T-helper 2 cell (primary cell): Measurements from ENCODE around the gene ADARB2.

ENCODE experiments used
- DNase-seq, 5 experiments: peaks; one replicate each; pipeline versions ENCODE4 v3.0.0 to v3.0.0-alpha.2; 2012 to 2022

The ADARB2 gene

GRCh38 chr10:1515780-1516491 is 221.4 kb downstream of the ADARB2 start:
- no peak for DNase-seq

- DNase-seq: no peak
Measured at GRCh38 chr10:1515121-1515779, 222.1 kb downstream of the ADARB2 start.

GRCh38 chr10:1514681-1515080 is 222.6 kb downstream of the ADARB2 start:
- no peak for DNase-seq

GRCh38 chr10:1513221-1513620 is 224.1 kb downstream of the ADARB2 start:
- DNase-seq: no peak

- DNase-seq: no peak
Measured at GRCh38 chr10:1509011-1509530, 228.3 kb downstream of the ADARB2 start.

- no peak for DNase-seq
Measured at GRCh38 chr10:1508096-1508495, 229.2 kb downstream of the ADARB2 start.

GRCh38 chr10:1507436-1507835 is 229.9 kb downstream of the ADARB2 start:
- no peak for DNase-seq

- no peak for DNase-seq
Measured at GRCh38 chr10:1504940-1505339, 232.4 kb downstream of the ADARB2 start.

- DNase-seq: no peak
Measured at GRCh38 chr10:1504286-1504685, 233.0 kb downstream of the ADARB2 start.

- DNase-seq: no peak
Measured at GRCh38 chr10:1502451-1502850, 234.9 kb downstream of the ADARB2 start.

- DNase-seq: no peak
Measured at GRCh38 chr10:1499359-1499957, 237.9 kb downstream of the ADARB2 start.

- no peak for DNase-seq
Measured at GRCh38 chr10:1498746-1499358, 238.5 kb downstream of the ADARB2 start.

GRCh38 chr10:1495915-1496517 is 241.3 kb downstream of the ADARB2 start:
- no peak for DNase-seq

- DNase-seq: no peak
Measured at GRCh38 chr10:1492641-1493040, 244.7 kb downstream of the ADARB2 start.

GRCh38 chr10:1491901-1492300 is 245.4 kb downstream of the ADARB2 start:
- DNase-seq: no peak

- DNase-seq: no peak
Measured at GRCh38 chr10:1489801-1490200, 247.5 kb downstream of the ADARB2 start.

GRCh38 chr10:1488970-1489548 is 248.3 kb downstream of the ADARB2 start:
- DNase-seq: no peak

GRCh38 chr10:1486841-1487687 is 250.3 kb downstream of the ADARB2 start:
- DNase-seq: no peak

- no peak for DNase-seq
Measured at GRCh38 chr10:1485357-1485756, 252.0 kb downstream of the ADARB2 start.

GRCh38 chr10:1483826-1484225 is 253.5 kb downstream of the ADARB2 start:
- DNase-seq: no peak

- no peak for DNase-seq
Measured at GRCh38 chr10:1483246-1483645, 254.1 kb downstream of the ADARB2 start.

- no peak for DNase-seq
Measured at GRCh38 chr10:1477578-1477977, 259.7 kb downstream of the ADARB2 start.
